AG10803 (cell line): ENCODE results near the gene SMURF1.
A peak's percentile ranks its signal among the peaks of the same experiment; 100 is the strongest.

Experiments
- DNase-seq: peaks from one replicate; pipeline ENCODE4 v3.0.0; 2010; ENCODE audit warnings: low read depth
- H3K4me3 ChIP-seq: 2 replicates; pipeline ENCODE4 v1.5.1; 2011; ENCODE audit warnings: mild to moderate bottlenecking, low read length, control low read depth
- TF ChIP-seq, protein P1 (sequence below): conservative IDR thresholded peaks from 2 replicates; pipeline ENCODE4 v1.5.1; 2011; ENCODE audit warnings: mild to moderate bottlenecking, low read length, control low read depth, inconsistent platforms

SMURF1 gene

DNA sequence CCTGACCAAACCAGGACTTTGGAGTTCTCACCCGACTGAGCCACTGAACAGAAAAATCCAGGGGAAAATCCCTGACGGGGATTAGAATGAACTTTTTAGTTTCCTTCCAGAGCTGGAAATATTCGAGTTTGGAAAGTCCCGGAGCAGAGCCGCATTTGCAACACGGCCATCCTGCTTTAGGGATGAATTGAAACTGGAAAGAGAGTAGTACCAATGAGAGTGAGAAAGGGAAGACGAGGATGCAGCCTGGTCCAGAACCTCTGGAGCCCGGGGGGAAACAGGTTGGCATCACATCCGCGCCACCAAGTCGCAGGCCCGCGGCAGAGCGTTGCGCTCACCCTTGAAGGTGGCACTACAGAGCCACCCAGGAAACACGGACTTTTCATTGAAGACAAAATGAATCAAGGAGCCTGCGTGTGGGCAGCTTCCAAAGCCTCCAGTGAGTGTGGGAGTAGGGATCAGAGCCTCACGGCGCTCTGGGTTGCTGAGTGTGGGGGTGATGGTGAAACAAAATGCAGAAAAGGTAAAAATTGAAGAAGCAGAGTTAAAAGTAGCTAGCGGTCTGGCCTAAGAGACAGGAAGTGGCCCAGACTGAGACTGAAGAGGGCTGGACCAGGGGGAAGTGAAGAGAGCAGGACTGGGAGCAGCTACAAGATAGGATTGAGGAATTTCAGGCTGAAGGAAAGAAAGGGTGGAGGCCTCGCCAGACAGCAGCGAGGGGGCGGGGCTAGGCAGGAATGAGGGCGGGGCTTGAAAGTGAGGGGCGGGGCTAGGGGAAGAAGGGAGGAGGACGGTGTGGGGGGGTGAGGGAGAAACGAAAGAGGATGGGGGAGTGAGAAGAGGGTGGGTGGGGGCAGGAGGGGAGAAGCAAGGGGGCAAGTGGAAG lies 1.8 kb downstream of the SMURF1 start:
- peak; percentile 88 for DNase-seq
- TF ChIP-seq, protein P1, sequence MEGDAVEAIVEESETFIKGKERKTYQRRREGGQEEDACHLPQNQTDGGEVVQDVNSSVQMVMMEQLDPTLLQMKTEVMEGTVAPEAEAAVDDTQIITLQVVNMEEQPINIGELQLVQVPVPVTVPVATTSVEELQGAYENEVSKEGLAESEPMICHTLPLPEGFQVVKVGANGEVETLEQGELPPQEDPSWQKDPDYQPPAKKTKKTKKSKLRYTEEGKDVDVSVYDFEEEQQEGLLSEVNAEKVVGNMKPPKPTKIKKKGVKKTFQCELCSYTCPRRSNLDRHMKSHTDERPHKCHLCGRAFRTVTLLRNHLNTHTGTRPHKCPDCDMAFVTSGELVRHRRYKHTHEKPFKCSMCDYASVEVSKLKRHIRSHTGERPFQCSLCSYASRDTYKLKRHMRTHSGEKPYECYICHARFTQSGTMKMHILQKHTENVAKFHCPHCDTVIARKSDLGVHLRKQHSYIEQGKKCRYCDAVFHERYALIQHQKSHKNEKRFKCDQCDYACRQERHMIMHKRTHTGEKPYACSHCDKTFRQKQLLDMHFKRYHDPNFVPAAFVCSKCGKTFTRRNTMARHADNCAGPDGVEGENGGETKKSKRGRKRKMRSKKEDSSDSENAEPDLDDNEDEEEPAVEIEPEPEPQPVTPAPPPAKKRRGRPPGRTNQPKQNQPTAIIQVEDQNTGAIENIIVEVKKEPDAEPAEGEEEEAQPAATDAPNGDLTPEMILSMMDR, result peak; percentile 6
- H3K4me3 ChIP-seq, result peak overlapping the region; percentile 71

DNA sequence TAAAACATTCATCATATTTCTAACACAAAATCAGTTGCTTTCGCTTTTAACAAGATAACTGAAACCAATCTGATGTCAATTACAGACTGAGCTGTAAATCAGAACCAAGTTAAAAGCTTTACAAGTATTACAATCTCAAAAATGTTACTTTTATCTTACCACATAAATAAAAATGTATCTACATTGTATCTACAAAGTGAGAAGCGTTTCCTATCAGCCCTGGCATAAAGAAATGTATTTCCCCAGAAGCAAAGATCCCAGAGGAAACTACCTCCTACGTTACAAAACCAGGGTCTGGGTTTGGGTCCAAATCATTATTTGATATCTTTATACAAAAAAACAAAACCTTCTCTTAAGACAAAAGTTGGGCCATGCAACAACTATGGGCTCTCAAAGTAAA lies 2.6 kb downstream of the SMURF1 start:
- TF ChIP-seq, protein P1, result no peak
- peak overlapping the region; percentile 65 for H3K4me3 ChIP-seq
- no peak for DNase-seq

DNA sequence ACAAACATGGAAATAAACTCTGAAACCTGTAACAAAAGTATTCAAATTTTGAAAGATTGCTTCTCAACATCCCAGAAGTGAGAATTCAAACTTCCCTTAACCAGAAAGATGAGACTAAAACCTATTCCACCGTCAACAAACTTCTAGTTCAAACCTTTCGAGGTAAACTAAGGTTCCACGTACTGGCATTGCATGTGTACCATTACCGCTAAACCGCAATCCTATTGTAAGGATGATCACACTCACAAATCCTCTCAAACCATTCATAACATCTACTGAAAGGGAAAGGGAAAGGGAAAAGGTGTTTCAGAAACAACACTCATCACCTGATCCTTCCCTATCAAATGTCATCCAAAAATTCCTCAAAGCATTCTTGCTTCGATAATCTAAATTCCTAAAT lies 3.1 kb downstream of the SMURF1 start:
- TF ChIP-seq, protein P1, result no peak
- H3K4me3 ChIP-seq, result peak overlapping the region; percentile 65
- DNase-seq, result no peak

DNA sequence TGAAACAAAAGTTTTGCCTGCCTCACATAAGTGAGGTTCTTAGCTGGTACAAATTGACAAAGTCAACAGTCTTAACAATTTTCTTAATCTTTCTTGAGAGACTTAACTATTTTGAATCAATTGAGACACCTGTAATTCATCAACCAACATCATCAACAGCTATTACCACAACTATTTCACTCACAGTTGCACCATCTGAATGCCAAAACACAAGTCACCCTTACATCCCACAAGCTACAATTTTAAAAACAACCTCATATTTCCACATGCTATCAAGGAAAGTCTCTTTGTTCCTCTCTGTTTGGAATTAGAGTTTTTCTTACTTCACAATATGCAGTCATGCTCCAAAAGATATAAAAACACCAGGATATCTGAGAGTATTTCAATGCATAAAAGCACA lies 4.9 kb downstream of the SMURF1 start:
- no peak overlapping the region for H3K4me3 ChIP-seq
- peak; percentile 87 for DNase-seq
- TF ChIP-seq, protein P1, result no peak

DNA sequence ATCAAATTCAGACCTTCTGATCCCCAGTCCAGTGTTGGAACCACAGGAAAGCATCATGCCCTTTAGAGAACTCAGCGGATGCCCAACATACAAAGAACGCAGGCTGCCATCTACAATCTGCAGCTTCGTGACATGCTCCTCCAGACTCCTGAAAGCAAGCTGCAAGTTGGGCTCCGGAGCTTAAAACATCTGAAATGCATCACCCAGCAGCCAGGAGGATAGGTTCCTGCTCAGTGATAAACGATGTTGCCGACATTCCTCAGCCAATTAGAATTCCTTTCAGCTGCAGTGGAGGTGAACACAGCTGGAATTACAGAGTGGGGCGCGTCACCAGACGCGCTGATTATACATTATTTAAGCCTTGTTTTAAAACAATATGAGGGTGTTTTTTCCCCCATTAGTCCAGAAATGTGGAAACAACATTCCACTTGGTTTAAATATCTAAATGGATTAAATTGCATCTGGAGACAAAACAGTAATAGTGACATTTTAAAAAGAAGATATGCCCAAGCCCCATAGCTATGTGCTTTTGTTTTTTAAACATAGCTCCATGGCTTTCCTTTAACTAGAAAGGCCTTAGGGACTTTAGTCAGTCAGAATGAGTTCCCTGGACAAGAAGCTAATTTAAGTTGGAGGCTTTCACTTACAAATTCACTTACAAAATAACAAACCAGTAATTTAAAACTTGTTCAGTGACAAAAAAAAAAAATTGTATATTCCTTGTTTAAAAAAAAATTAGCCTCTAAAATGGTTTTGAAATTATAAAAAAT lies 6.3 kb downstream of the SMURF1 start:
- H3K4me3 ChIP-seq, result peak overlapping the region; percentile 43
- TF ChIP-seq, protein P1, result no peak; the same call in 1 of the 2 replicates
- DNase-seq, result peak; percentile 92

DNA sequence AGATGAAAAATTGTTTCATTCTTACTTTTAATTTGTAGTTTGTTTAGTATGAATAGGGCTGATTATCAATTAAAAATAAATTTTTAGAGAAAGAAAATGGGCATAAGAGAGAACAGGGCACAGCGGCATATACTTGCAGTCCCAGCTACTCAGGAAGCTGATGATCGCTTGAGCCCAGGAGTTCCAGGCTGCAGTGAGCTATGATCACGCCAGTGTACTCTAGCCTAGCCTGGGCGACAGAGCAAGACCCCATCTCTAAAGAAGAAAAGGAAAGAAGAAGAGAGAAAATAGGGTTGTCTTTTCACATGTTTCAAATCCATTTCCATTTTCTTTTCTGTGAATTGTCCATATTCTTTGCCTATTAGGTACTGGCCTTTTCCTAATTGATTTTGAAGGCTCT lies 8.0 kb downstream of the SMURF1 start:
- no peak for DNase-seq
- TF ChIP-seq, protein P1, result no peak
- no peak overlapping the region for H3K4me3 ChIP-seq
